Common myeloid progenitor, CD34-positive (primary cell): Measurements from ENCODE around the gene WFS1.

Experiments used
- CTCF ChIA-PET: fragments of 350-600 bp; sonication (Branson Sonifier 250); formaldehyde crosslinking; loops from one replicate; lab custom pipeline; 2021; ENCODE audit warnings: antibody characterized with exemption; lab: Charles Lee
- POLR2A ChIA-PET: fragments of 350-600 bp; sonication (Branson Sonifier 250); formaldehyde crosslinking; loops from one replicate; lab custom pipeline; 2021; ENCODE audit warnings: antibody characterized with exemption; lab: Charles Lee
- DNase-seq, 3 donors: peaks; one replicate each; pipeline versions ENCODE4 v3.0.0 to v3.0.0-alpha.2; 2013
- H3K27ac ChIP-seq, 2 experiments: 1 replicate in 1 of 2; 2 replicates in 1 of 2; pipeline ENCODE4 v1.7.0; 2013; ENCODE audit warnings: inconsistent platforms in 2 of 2, low read length in 2 of 2, mild to moderate bottlenecking in 2 of 2, low read depth in 1 of 2, moderate library complexity in 1 of 2; ENCODE audit not compliant: severe bottlenecking in 2 of 2, insufficient read depth in 1 of 2, poor library complexity in 1 of 2
- H3K27me3 ChIP-seq, 5 experiments: replicated peaks in 2 of 5; 1 replicate in 3 of 5; 2 replicates in 2 of 5; pipeline versions ENCODE4 v1.6.1 to v1.7.0; 2013; ENCODE audit warnings: low read length in 4 of 5, mild to moderate bottlenecking in 2 of 5, moderate library complexity in 2 of 5, inconsistent platforms in 1 of 5; ENCODE audit not compliant: insufficient read depth in 5 of 5, control insufficient read depth in 4 of 5
- H3K36me3 ChIP-seq, 4 experiments: 1 replicate in 2 of 4; 2 replicates in 2 of 4; pipeline versions ENCODE4 v1.6.1 to v1.7.0; 2013; ENCODE audit warnings: low read length in 3 of 4, control low read depth in 1 of 4, mild to moderate bottlenecking in 1 of 4; ENCODE audit not compliant: control insufficient read depth in 4 of 4, insufficient read depth in 4 of 4
- H3K4me1 ChIP-seq, 4 experiments: 1 replicate in 3 of 4; 2 replicates in 1 of 4; pipeline versions ENCODE4 v1.6.1 to v1.7.1; 2013; ENCODE audit warnings: low read length in 3 of 4, mild to moderate bottlenecking in 3 of 4, control low read depth in 1 of 4, inconsistent platforms in 1 of 4, moderate library complexity in 1 of 4; ENCODE audit not compliant: control insufficient read depth in 4 of 4, insufficient read depth in 4 of 4; ENCODE audit errors: control extremely low read depth in 1 of 4
- H3K4me3 ChIP-seq, 7 experiments: 1 replicate in 4 of 7; 2 replicates in 3 of 7; pipeline versions ENCODE4 v1.5.1 to v1.7.0; 2013; ENCODE audit warnings: mild to moderate bottlenecking in 7 of 7, low read length in 6 of 7, moderate library complexity in 6 of 7, inconsistent platforms in 2 of 7, low read depth in 2 of 7, control low read depth in 1 of 7; ENCODE audit not compliant: insufficient read depth in 4 of 7, control insufficient read depth in 1 of 7; ENCODE audit errors: extremely low read depth in 1 of 7
- H3K9me3 ChIP-seq, 5 experiments: 1 replicate in 4 of 5; 2 replicates in 1 of 5; pipeline versions ENCODE4 v1.6.1 to v1.7.1; 2013; ENCODE audit warnings: low read length in 4 of 5, mild to moderate bottlenecking in 2 of 5, inconsistent platforms in 1 of 5, low read depth in 1 of 5, moderate library complexity in 1 of 5; ENCODE audit not compliant: control insufficient read depth in 4 of 5, insufficient read depth in 2 of 5; ENCODE audit errors: control extremely low read depth in 1 of 5
- WGBS: methylation state at CpG from one replicate; pipeline ENCODE4 v1.1.5; 2013; ENCODE audit not compliant: insufficient coverage; 5-methylcytosine and 5-hydroxymethylcytosine counted together

Gene WFS1

GRCh38 chr4:6265546-6265945 is 4.1 kb upstream of the WFS1 start:
- ChIA-PET CTCF (interaction anchor here (11.4 to 28.3 kb wide), 2 partner anchors 14 to 60 kb away, joined by 135 to 452 read pairs; no protein-coding TSS in a partner anchor), POLR2A (no interaction called here)
- no peak for DNase-seq
- Histone ChIP-seq H3K4me3 (no peak overlapping the region), H3K36me3 (no peaks in the 10 kb centered on the region), H3K4me1 (peaks cover 0 to 38% (median 13%) of the 10 kb centered on the region in 4 experiments), H3K9me3 (no peaks in the 10 kb centered on the region), H3K27me3 (peaks cover 0 to 51% (median 25%) of the 10 kb centered on the region in 5 experiments), H3K27ac (no peak overlapping the region)
- 91% methylated on average over 3 of the region's 3 CpGs for WGBS

GRCh38 chr4:6267573-6267972 is 2.1 kb upstream of the WFS1 start:
- peak in 1 of 3 donors; percentile 44 for DNase-seq
- ChIA-PET CTCF (interaction anchor here (1.2 to 28.3 kb wide), 3 partner anchors 9 to 58 kb away, joined by 4 to 452 read pairs (median 135); no protein-coding TSS in a partner anchor), POLR2A (no interaction called here)
- Histone ChIP-seq H3K9me3 (no peaks in the 10 kb centered on the region), H3K4me3 (no peak overlapping the region), H3K27ac (no peak overlapping the region), H3K4me1 (peaks cover 0 to 35% (median 14%) of the 10 kb centered on the region in 4 experiments), H3K27me3 (peaks cover 0 to 64% (median 29%) of the 10 kb centered on the region in 5 experiments), H3K36me3 (no peaks in the 10 kb centered on the region)
- WGBS, result 0% methylated on average over 3 of the region's 3 CpGs

GRCh38 chr4:6268650-6269615 is 717 bp upstream of the WFS1 start:
- Histone ChIP-seq H3K4me3 (peak overlapping the region in 5 of 7 experiments; percentile 13 to 77 (median 67)), H3K4me1 (peaks cover 0 to 35% (median 14%) of the 10 kb centered on the region in 4 experiments), H3K9me3 (no peaks in the 10 kb centered on the region), H3K36me3 (no peaks in the 10 kb centered on the region), H3K27ac (no peak overlapping the region), H3K27me3 (peaks cover 0 to 65% (median 29%) of the 10 kb centered on the region in 5 experiments)
- CTCF ChIA-PET, result interaction anchor here (11.4 to 28.3 kb wide), 2 partner anchors 17 to 57 kb away, joined by 135 to 452 read pairs; no protein-coding TSS in a partner anchor
- peak in 1 of 3 donors; percentile 49 for DNase-seq
- WGBS, result 31% methylated on average over 15 of the region's 32 CpGs
- POLR2A ChIA-PET, result no interaction called here

DNA sequence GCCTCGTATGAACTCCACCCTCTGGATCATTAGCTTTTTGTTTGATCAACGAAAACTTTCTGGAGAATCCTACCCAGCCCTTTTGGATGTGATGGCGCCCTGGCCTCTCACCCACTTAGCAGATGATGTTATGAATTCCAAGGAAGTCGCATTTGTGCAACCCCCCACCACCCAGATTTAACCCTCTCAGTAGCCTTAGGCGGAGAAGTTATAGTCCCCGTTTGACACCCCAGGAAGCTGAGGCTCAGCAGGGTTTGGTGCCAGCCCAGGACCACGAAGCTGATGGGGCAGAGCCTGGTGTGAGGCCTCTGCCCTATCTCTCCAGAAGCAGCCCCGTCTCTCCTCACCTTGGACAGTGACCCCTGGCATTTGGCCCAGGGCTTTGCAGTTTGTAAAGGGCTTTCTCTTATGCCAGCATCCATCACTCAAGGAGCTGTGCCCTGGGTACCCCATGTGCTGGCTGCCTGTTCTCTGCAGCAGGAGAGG is 1.0 kb downstream of the WFS1 start:
- 63% methylated on average over 7 of the region's 8 CpGs for WGBS
- H3K4me3 ChIP-seq, result peak overlapping the region in 3 of 7 experiments; percentile 42 to 79 (median 67)
- no peaks in the 10 kb centered on the region for H3K9me3 ChIP-seq
- H3K27ac ChIP-seq, result no peak overlapping the region
- no peaks in the 10 kb centered on the region for H3K36me3 ChIP-seq
- peaks cover 0 to 77% (median 35%) of the 10 kb centered on the region in 5 experiments for H3K27me3 ChIP-seq
- H3K4me1 ChIP-seq, result peaks cover 0 to 35% (median 14%) of the 10 kb centered on the region in 4 experiments
- CTCF ChIA-PET, result interaction anchor here (28.3 kb wide), 1 partner anchor 55 kb away, joined by 452 read pairs; no protein-coding TSS in a partner anchor
- POLR2A ChIA-PET, result no interaction called here
- DNase-seq, result no peak

DNA sequence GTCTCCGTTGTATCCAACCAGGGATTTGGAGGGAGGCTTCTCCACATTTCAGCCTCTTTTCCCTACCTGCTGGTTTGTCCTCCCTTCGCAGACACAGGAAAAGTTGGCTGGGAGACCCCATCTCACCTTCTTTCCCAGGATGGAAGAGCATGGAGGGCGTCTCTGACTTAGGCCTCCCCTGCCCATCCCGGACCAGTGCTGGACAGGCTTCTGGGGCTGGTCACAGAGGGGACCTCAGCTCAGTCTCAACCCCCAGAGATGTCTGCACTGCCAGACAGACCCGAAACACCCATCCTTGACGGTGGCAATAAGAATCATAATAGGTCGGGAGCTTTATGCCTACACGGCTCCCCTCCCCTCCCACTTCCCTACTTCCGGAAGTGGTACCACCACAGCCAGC is 1.6 kb downstream of the WFS1 start:
- CTCF ChIA-PET, result interaction anchor here (28.3 kb wide), 1 partner anchor 55 kb away, joined by 452 read pairs; no protein-coding TSS in a partner anchor
- Histone ChIP-seq H3K9me3 (no peaks in the 10 kb centered on the region), H3K4me3 (no peak overlapping the region), H3K27ac (no peak overlapping the region), H3K4me1 (peaks cover 0 to 35% (median 14%) of the 10 kb centered on the region in 4 experiments), H3K27me3 (peaks cover 0 to 82% (median 35%) of the 10 kb centered on the region in 5 experiments), H3K36me3 (no peaks in the 10 kb centered on the region)
- POLR2A ChIA-PET, result no interaction called here
- 80% methylated on average over 7 of the region's 9 CpGs for WGBS
- no peak for DNase-seq

GRCh38 chr4:6271701-6272465 is 2.2 kb downstream of the WFS1 start:
- ChIA-PET POLR2A (no interaction called here), CTCF (interaction anchor here (3.2 to 28.3 kb wide), 2 partner anchors 8 to 54 kb away, joined by 10 to 452 read pairs; no protein-coding TSS in a partner anchor)
- peaks cover 0 to 83% (median 34%) of the 10 kb centered on the region in 5 experiments for H3K27me3 ChIP-seq
- peaks cover 0 to 37% (median 14%) of the 10 kb centered on the region in 4 experiments for H3K4me1 ChIP-seq
- no peaks in the 10 kb centered on the region for H3K36me3 ChIP-seq
- H3K4me3 ChIP-seq, result no peak overlapping the region
- no peak for DNase-seq
- H3K27ac ChIP-seq, result no peak overlapping the region
- 89% methylated on average over 14 of the region's 15 CpGs for whole genome bisulfite sequencing
- no peaks in the 10 kb centered on the region for H3K9me3 ChIP-seq
